ENCODE results near the gene VMP1. TPM values are rescaled to one million over a fixed set of nuclear protein-coding genes. Genes with fewer than 3 reads are reported as not detected.

VMP1 gene
- polyA plus RNA-seq, 2 of the 4 experiments (the other 2 are of a cell fraction), result 395 to 726 TPM

- H3K9me3 ChIP-seq, result peaks cover 16% of the 10 kb centered on the region
- H3K4me3 ChIP-seq, result no peak overlapping the region
- CTCF ChIA-PET, result interaction anchor here (0.7 to 4.3 kb wide), 3 partner anchors 10 to 414 kb away, joined by 3 to 33 read pairs (median 3); no protein-coding TSS in a partner anchor
- no peak for TF ChIP-seq KDM5A (IDR thresholded peaks at IDR 0.05)
- TF ChIP-seq HDAC2 (IDR thresholded peaks at IDR 0.05), result no peak
- TF ChIP-seq CHD4 (IDR thresholded peaks at IDR 0.05; ENCODE audit: borderline replicate concordance), result 0 out of 2 replicates have a peak, but pooled peaks have one; percentile 23
- TF ChIP-seq MAFK (IDR thresholded peaks at IDR 0.05; ENCODE audit: partially characterized antibody), result peak; percentile 84
- TF ChIP-seq MAX (IDR thresholded peaks at IDR 0.05), result no peak
- TF ChIP-seq E2F6 (IDR thresholded peaks at IDR 0.05; ENCODE audit: borderline replicate concordance, low read depth), result no peak
- TF ChIP-seq HOXB13 (CRISPR knock-in tag; IDR thresholded peaks at IDR 0.05; ENCODE audit: low read depth), result no peak
- TF ChIP-seq HOXB5 (CRISPR knock-in tag; IDR thresholded peaks at IDR 0.05), result no peak
- TF ChIP-seq HEYL (CRISPR knock-in tag; IDR thresholded peaks at IDR 0.05), result no peak
- no peak for TF ChIP-seq KDM1A (IDR thresholded peaks at IDR 0.05; ENCODE audit: low read depth)
- no peak for TF ChIP-seq ZSCAN20 (CRISPR knock-in tag; IDR thresholded peaks at IDR 0.05)
- TF ChIP-seq MYC (IDR thresholded peaks at IDR 0.05; ENCODE audit: borderline replicate concordance, low read length), result no peak
- TF ChIP-seq CEBPB (IDR thresholded peaks at IDR 0.05), result no peak
- TF ChIP-seq TP53 (CRISPR knock-in tag; IDR thresholded peaks at IDR 0.05), result no peak
- TF ChIP-seq ATOH8 (CRISPR knock-in tag; IDR thresholded peaks at IDR 0.05; ENCODE audit: low read depth), result no peak
- no peak for DNase-seq (ENCODE audit: low read depth in 1 of 2, low spot score in 1 of 2)
- peak; percentile 51 for FAIRE-seq
- peaks cover 13% of the 10 kb centered on the region for H3K4me1 ChIP-seq
- no peak overlapping the region for H3K4me2 ChIP-seq
- ATAC-seq, result no peak
- H3K27ac ChIP-seq, result no peak overlapping the region
- POLR2A ChIA-PET, result no interaction called here
- 97% methylated on average over 4 of the region's 4 CpGs for WGBS (ENCODE audit: missing lambda C conversion rate)
Measured at GRCh38 chr17:59743842-59744241, 36.4 kb downstream of the VMP1 start.

GRCh38 chr17:59745040-59745439, 37.6 kb downstream of the VMP1 start:
- Histone ChIP-seq H3K9me3 (peaks cover 16% of the 10 kb centered on the region), H3K27ac (no peak overlapping the region), H3K4me3 (no peak overlapping the region), H3K4me1 (peaks cover 25% of the 10 kb centered on the region), H3K4me2 (no peak overlapping the region)
- ATAC-seq (no peak), DNase-seq (ENCODE audit: low read depth in 1 of 2, low spot score in 1 of 2) (no peak), FAIRE-seq (no peak)
- 89% methylated on average over 2 of the region's 2 CpGs for WGBS (ENCODE audit: missing lambda C conversion rate)
- TF ChIP-seq POLR2A (IDR thresholded peaks at IDR 0.05; ENCODE audit: low read length) (no peak), MAFK (IDR thresholded peaks at IDR 0.05; ENCODE audit: partially characterized antibody) (no peak), RCOR1 (IDR thresholded peaks at IDR 0.05; ENCODE audit: low read depth, low read length) (no peak), HEYL (CRISPR knock-in tag; IDR thresholded peaks at IDR 0.05) (no peak), TFCP2L1 (CRISPR knock-in tag; IDR thresholded peaks at IDR 0.05) (no peak), CBX8 (IDR thresholded peaks at IDR 0.05) (no peak), E2F6 (IDR thresholded peaks at IDR 0.05; ENCODE audit: borderline replicate concordance, low read depth) (no peak), FOSL2 (IDR thresholded peaks at IDR 0.05) (no peak), FOSL2 (CRISPR knock-in tag; IDR thresholded peaks at IDR 0.05) (no peak), CTCF (IDR thresholded peaks at IDR 0.05) (no peak), HDAC2 (IDR thresholded peaks at IDR 0.05) (no peak), KDM1A (IDR thresholded peaks at IDR 0.05; ENCODE audit: low read depth) (no peak), PHF8 (IDR thresholded peaks at IDR 0.05; ENCODE audit: borderline replicate concordance, low read depth) (no peak), ZSCAN20 (CRISPR knock-in tag; IDR thresholded peaks at IDR 0.05) (no peak), CHD4 (IDR thresholded peaks at IDR 0.05; ENCODE audit: borderline replicate concordance) (no peak), ZNF302 (CRISPR knock-in tag; IDR thresholded peaks at IDR 0.05) (no peak), MAX (IDR thresholded peaks at IDR 0.05) (no peak), EHMT2 (IDR thresholded peaks at IDR 0.05; ENCODE audit: low read depth) (no peak), ATOH8 (CRISPR knock-in tag; IDR thresholded peaks at IDR 0.05; ENCODE audit: low read depth) (no peak), ZC3H11A (IDR thresholded peaks at IDR 0.05) (no peak)
- ChIA-PET POLR2A (no interaction called here), CTCF (interaction anchor here (0.7 to 11.9 kb wide), 12 partner anchors 8 to 295 kb away, joined by 3 to 244 read pairs (median 7); no protein-coding TSS in a partner anchor)
